Ishikawa (cell line): ENCODE results near the gene AGAP2.

Experiments used
- CEBPB ChIP-seq: IDR thresholded peaks from 2 replicates; pipeline ENCODE4 v1.6.1; 2012
- CREB1 ChIP-seq: IDR thresholded peaks from 2 replicates; pipeline ENCODE4 v1.6.1; 2012; ENCODE audit warnings: low read depth
- EGR1 ChIP-seq: IDR thresholded peaks from 2 replicates; pipeline ENCODE4 v1.6.1; 2012
- EP300 ChIP-seq: IDR thresholded peaks from 2 replicates; pipeline ENCODE4 v1.6.1; 2012; ENCODE audit warnings: borderline replicate concordance
- FOXM1 ChIP-seq: IDR thresholded peaks from 2 replicates; pipeline ENCODE4 v1.6.1; 2012; ENCODE audit warnings: low read depth, borderline replicate concordance
- NFIC ChIP-seq: IDR thresholded peaks from 2 replicates; pipeline ENCODE4 v1.6.1; 2012
- TAF1 ChIP-seq: IDR thresholded peaks from 2 replicates; pipeline ENCODE4 v1.6.1; 2012; ENCODE audit warnings: low read depth, mild to moderate bottlenecking
- TCF12 ChIP-seq: IDR thresholded peaks from 2 replicates; pipeline ENCODE4 v1.6.1; 2012; ENCODE audit warnings: low read depth
- YY1 ChIP-seq: IDR thresholded peaks from 2 replicates; pipeline ENCODE4 v1.6.1; 2012; ENCODE audit warnings: low read depth
- ZBTB7A ChIP-seq: IDR thresholded peaks from 2 replicates; pipeline ENCODE4 v1.6.1; 2012; ENCODE audit warnings: low read depth
- TF ChIP-seq, protein P1 (sequence below): IDR thresholded peaks from 2 replicates; pipeline ENCODE4 v1.6.1; 2012; ENCODE audit warnings: low read depth, mild to moderate bottlenecking

DNA sequence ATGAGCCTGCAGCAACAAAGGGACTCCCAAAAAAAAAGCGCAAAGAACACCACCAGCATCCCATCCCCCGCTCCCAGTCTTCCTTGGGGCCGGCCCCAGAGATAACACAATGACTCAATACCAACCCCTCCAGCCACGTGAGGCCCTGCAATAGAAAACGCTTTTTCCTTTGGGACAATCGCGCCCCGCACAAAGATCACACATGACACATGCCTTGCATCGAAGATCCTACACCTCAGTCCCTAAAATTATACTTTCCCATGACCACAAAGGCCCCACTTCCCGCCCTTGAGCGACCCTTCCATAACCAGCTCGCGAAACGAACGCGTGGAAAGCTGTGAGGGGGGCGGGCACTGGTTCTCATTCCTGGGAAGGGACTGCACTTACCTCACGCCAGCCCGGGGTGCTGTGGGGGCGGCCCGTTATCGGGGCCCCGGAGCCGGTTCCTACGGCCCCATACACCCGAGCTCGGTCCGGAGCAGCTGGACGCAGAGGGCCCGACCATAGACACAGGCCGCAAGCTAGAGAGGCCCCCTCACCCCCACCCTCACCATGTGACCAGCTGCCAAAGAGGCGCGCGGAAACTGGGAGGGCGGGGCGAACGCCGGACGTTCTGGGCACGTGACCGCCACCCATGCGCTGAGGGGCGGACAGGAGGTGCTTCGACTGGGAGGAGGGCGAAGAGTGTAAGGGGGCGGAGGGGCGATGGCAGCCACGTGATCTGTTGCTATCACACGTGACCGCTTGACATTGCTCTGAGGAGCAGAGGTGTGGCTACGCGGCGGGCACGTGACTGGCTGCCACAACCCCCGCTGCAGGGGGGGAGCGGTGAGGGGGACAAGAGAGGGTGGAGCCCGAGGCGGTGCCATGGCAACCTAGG, 13.5 kb upstream of the AGAP2 start, which contains the start of gene CDK4:
- no peak; the same call in 1 of the 2 replicates for TF ChIP-seq CREB1
- TF ChIP-seq TAF1: peak; percentile 96
- TF ChIP-seq CEBPB: no peak
- no peak for TF ChIP-seq FOXM1
- TF ChIP-seq EP300: peak; percentile 68; the same call in 1 of the 2 replicates
- TF ChIP-seq YY1: peak; percentile 51; the same call in 1 of the 2 replicates
- TF ChIP-seq TCF12: peak; percentile 76; the same call in 1 of the 2 replicates
- TF ChIP-seq, protein P1, sequence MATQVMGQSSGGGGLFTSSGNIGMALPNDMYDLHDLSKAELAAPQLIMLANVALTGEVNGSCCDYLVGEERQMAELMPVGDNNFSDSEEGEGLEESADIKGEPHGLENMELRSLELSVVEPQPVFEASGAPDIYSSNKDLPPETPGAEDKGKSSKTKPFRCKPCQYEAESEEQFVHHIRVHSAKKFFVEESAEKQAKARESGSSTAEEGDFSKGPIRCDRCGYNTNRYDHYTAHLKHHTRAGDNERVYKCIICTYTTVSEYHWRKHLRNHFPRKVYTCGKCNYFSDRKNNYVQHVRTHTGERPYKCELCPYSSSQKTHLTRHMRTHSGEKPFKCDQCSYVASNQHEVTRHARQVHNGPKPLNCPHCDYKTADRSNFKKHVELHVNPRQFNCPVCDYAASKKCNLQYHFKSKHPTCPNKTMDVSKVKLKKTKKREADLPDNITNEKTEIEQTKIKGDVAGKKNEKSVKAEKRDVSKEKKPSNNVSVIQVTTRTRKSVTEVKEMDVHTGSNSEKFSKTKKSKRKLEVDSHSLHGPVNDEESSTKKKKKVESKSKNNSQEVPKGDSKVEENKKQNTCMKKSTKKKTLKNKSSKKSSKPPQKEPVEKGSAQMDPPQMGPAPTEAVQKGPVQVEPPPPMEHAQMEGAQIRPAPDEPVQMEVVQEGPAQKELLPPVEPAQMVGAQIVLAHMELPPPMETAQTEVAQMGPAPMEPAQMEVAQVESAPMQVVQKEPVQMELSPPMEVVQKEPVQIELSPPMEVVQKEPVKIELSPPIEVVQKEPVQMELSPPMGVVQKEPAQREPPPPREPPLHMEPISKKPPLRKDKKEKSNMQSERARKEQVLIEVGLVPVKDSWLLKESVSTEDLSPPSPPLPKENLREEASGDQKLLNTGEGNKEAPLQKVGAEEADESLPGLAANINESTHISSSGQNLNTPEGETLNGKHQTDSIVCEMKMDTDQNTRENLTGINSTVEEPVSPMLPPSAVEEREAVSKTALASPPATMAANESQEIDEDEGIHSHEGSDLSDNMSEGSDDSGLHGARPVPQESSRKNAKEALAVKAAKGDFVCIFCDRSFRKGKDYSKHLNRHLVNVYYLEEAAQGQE: no peak
- TF ChIP-seq ZBTB7A: no peak
- peak; percentile 34; the same call in 1 of the 2 replicates for TF ChIP-seq NFIC
- no peak; the same call in 1 of the 2 replicates for TF ChIP-seq EGR1
